HS-5 (cell line): ENCODE measurements around the gene P2RY2.
"Not testable (repeated sequence)": the region's sequence is repeated elsewhere in the genome, so short reads cannot be mapped to it uniquely, and the experiment has no call there.

Source experiments
- DNase-seq: peaks from one replicate; pipeline ENCODE4 v3.0.0-alpha.2; 2012; ENCODE audit warnings: low read depth

Gene P2RY2

GRCh38 chr11:73188301-73188700, 29.8 kb upstream of the P2RY2 start:
- DNase-seq, result no peak

GRCh38 chr11:73189315-73189714, 28.8 kb upstream of the P2RY2 start:
- DNase-seq, result no peak

- no peak for DNase-seq
These were observed 28.1 kb upstream of the P2RY2 start for GRCh38 chr11:73189723-73190556.

- DNase-seq, result no peak
These were observed 27.6 kb upstream of the P2RY2 start for GRCh38 chr11:73190557-73190885.

GRCh38 chr11:73191151-73191550, 26.9 kb upstream of the P2RY2 start:
- no peak for DNase-seq

GRCh38 chr11:73192272-73192671, 25.8 kb upstream of the P2RY2 start:
- no peak for DNase-seq

GRCh38 chr11:73193251-73194033, 24.6 kb upstream of the P2RY2 start:
- no peak for DNase-seq

- no peak for DNase-seq
These were observed 24.0 kb upstream of the P2RY2 start for GRCh38 chr11:73194034-73194507.

- DNase-seq, result no peak
These were observed 23.5 kb upstream of the P2RY2 start for GRCh38 chr11:73194593-73194992.

GRCh38 chr11:73195191-73196007, 22.7 kb upstream of the P2RY2 start:
- no peak for DNase-seq

- no peak for DNase-seq
These were observed 21.5 kb upstream of the P2RY2 start for GRCh38 chr11:73196576-73196975.

GRCh38 chr11:73197348-73197747, 20.7 kb upstream of the P2RY2 start:
- DNase-seq, result no peak

GRCh38 chr11:73197787-73198186, 20.3 kb upstream of the P2RY2 start:
- DNase-seq, result not testable (repeated sequence)

GRCh38 chr11:73198677-73199076, 19.4 kb upstream of the P2RY2 start:
- peak; percentile 53 for DNase-seq

- DNase-seq, result no peak
These were observed 18.6 kb upstream of the P2RY2 start for GRCh38 chr11:73199446-73199845.

- DNase-seq, result no peak
These were observed 17.8 kb upstream of the P2RY2 start for GRCh38 chr11:73200256-73200655.

- no peak for DNase-seq
These were observed 16.8 kb upstream of the P2RY2 start for GRCh38 chr11:73201249-73201648.

- DNase-seq, result no peak
These were observed 15.9 kb upstream of the P2RY2 start for GRCh38 chr11:73201888-73202780.

- DNase-seq, result no peak
These were observed 14.8 kb upstream of the P2RY2 start for GRCh38 chr11:73203322-73203721.

GRCh38 chr11:73203790-73204189, 14.3 kb upstream of the P2RY2 start:
- DNase-seq, result no peak

GRCh38 chr11:73204711-73205121, 13.4 kb upstream of the P2RY2 start:
- no peak for DNase-seq
